ENCODE measurements around the gene ACADSB. TPM values are rescaled to one million over a fixed set of nuclear protein-coding genes. Genes with fewer than 3 reads are reported as not detected.

ACADSB gene
- total and polyA plus RNA-seq, 2 experiments from 2014 or later, result 40.6 to 50.6 TPM

GRCh38 chr10:123093489-123093888 is 84.7 kb downstream of the ACADSB start:
- Histone ChIP-seq H3K9me2 (replicated peaks; ENCODE audit: insufficient read depth) (no peaks in the 10 kb centered on the region), H3K36me3 (replicated peaks; ENCODE audit: insufficient read depth, low read depth) (no peaks in the 10 kb centered on the region), H3K4me3 (no peak overlapping the region), H3K27me3 (peaks cover 9% of the 10 kb centered on the region), H2AFZ (no peak overlapping the region), H3K79me2 (no peaks in the 10 kb centered on the region), H4K20me1 (ENCODE audit: insufficient read depth, poor library complexity, severe bottlenecking) (no peaks in the 10 kb centered on the region), H3K4me2 (no peak overlapping the region), H3K9me3 (ENCODE audit: low read depth) (no peaks in the 10 kb centered on the region), H3K27ac (no peak overlapping the region), H3K4me1 (ENCODE audit: insufficient read depth) (no peaks in the 10 kb centered on the region)
- 69% methylated on average over 4 of the region's 4 CpGs for WGBS (ENCODE audit: low lambda C conversion rate, missing lambda C conversion rate)
- no peak for TF ChIP-seq CTCF (IDR thresholded peaks at IDR 0.05; ENCODE audit: poor library complexity)
- TF ChIP-seq EZH2phosphoT487 (IDR thresholded peaks at IDR 0.05; ENCODE audit: low read depth, severe bottlenecking, unreplicated experiment), result no peak
- TF ChIP-seq EZH2 (IDR thresholded peaks at IDR 0.05; ENCODE audit: borderline replicate concordance), result no peak
- DNase-seq (ENCODE audit: low spot score), result no peak

GRCh38 chr10:123096452-123096851 is 87.6 kb downstream of the ACADSB start:
- peaks cover 9% of the 10 kb centered on the region for H3K27me3 ChIP-seq
- no peaks in the 10 kb centered on the region for H3K9me2 ChIP-seq (replicated peaks; ENCODE audit: insufficient read depth)
- no peak overlapping the region for H3K27ac ChIP-seq
- no peaks in the 10 kb centered on the region for H3K4me1 ChIP-seq (ENCODE audit: insufficient read depth)
- H4K20me1 ChIP-seq (ENCODE audit: insufficient read depth, poor library complexity, severe bottlenecking), result no peaks in the 10 kb centered on the region
- DNase-seq (ENCODE audit: low spot score), result no peak
- 85% methylated on average over 5 of the region's 5 CpGs for WGBS (ENCODE audit: low lambda C conversion rate, missing lambda C conversion rate)
- no peaks in the 10 kb centered on the region for H3K79me2 ChIP-seq
- TF ChIP-seq EZH2phosphoT487 (IDR thresholded peaks at IDR 0.05; ENCODE audit: low read depth, severe bottlenecking, unreplicated experiment) (no peak), EZH2 (IDR thresholded peaks at IDR 0.05; ENCODE audit: borderline replicate concordance) (no peak), CTCF (IDR thresholded peaks at IDR 0.05; ENCODE audit: poor library complexity) (no peak)
- no peak overlapping the region for H3K4me3 ChIP-seq
- H3K36me3 ChIP-seq (replicated peaks; ENCODE audit: insufficient read depth, low read depth), result no peaks in the 10 kb centered on the region
- H3K9me3 ChIP-seq (ENCODE audit: low read depth), result no peaks in the 10 kb centered on the region
- H3K4me2 ChIP-seq, result no peak overlapping the region
- H2AFZ ChIP-seq, result no peak overlapping the region

- H4K20me1 ChIP-seq (ENCODE audit: insufficient read depth, poor library complexity, severe bottlenecking), result no peaks in the 10 kb centered on the region
- H3K36me3 ChIP-seq (replicated peaks; ENCODE audit: insufficient read depth, low read depth), result no peaks in the 10 kb centered on the region
- no peaks in the 10 kb centered on the region for H3K79me2 ChIP-seq
- H3K4me2 ChIP-seq, result no peak overlapping the region
- H3K27ac ChIP-seq, result no peak overlapping the region
- H3K9me3 ChIP-seq (ENCODE audit: low read depth), result no peaks in the 10 kb centered on the region
- no peak for DNase-seq (ENCODE audit: low spot score)
- H2AFZ ChIP-seq, result no peak overlapping the region
- no peak overlapping the region for H3K4me3 ChIP-seq
- H3K4me1 ChIP-seq (ENCODE audit: insufficient read depth), result no peaks in the 10 kb centered on the region
- no peaks in the 10 kb centered on the region for H3K9me2 ChIP-seq (replicated peaks; ENCODE audit: insufficient read depth)
- H3K27me3 ChIP-seq, result peaks cover 9% of the 10 kb centered on the region
- TF ChIP-seq EZH2phosphoT487 (IDR thresholded peaks at IDR 0.05; ENCODE audit: low read depth, severe bottlenecking, unreplicated experiment) (no peak), CTCF (IDR thresholded peaks at IDR 0.05; ENCODE audit: poor library complexity) (no peak), EZH2 (IDR thresholded peaks at IDR 0.05; ENCODE audit: borderline replicate concordance) (no peak)
- WGBS (ENCODE audit: low lambda C conversion rate, missing lambda C conversion rate), result 87% methylated on average over 7 of the region's 7 CpGs
These were observed 88.2 kb downstream of the ACADSB start for GRCh38 chr10:123097039-123097438.

Measured in hepatocyte (in vitro differentiated cells).